HFFc6 (cell line): ENCODE results near the gene CCSER2. TPM values are rescaled to one million over a fixed set of nuclear protein-coding genes. Genes with fewer than 3 reads are reported as not detected.
A peak's percentile ranks its signal among the peaks of the same experiment; 100 is the strongest.
"Not testable (repeated sequence)": the region's sequence is repeated elsewhere in the genome, so short reads cannot be mapped to it uniquely, and the experiment has no call there.

ENCODE experiments used
- DNase-seq: peaks from one replicate; pipeline ENCODE4 v3.0.0-alpha.2; 2018
- H3K27ac Mint-ChIP-seq: 2 replicates; pipeline ENCODE4 v1.8.0; 2020; ENCODE audit warnings: mild to moderate bottlenecking, mixed read lengths
- H3K27me3 Mint-ChIP-seq: 2 replicates; pipeline ENCODE4 v1.8.0; 2021; ENCODE audit warnings: mild to moderate bottlenecking, moderate library complexity, mixed read lengths; ENCODE audit not compliant: insufficient read depth
- H3K36me3 Mint-ChIP-seq: 2 replicates; pipeline ENCODE4 v1.8.0; 2021; ENCODE audit warnings: low read depth, mixed read lengths
- H3K4me1 Mint-ChIP-seq: 2 replicates; pipeline ENCODE4 v1.8.0; 2020; ENCODE audit warnings: low read depth, mixed read lengths
- H3K4me3 Mint-ChIP-seq: 2 replicates; pipeline ENCODE4 v1.8.0; 2020; ENCODE audit warnings: mild to moderate bottlenecking, moderate library complexity, mixed read lengths
- H3K9me3 Mint-ChIP-seq: 2 replicates; pipeline ENCODE4 v1.8.0; 2020; ENCODE audit warnings: mild to moderate bottlenecking, mixed read lengths
- CTCF ChIP-seq: fragments of 200-600 bp; sonication (generic); IDR thresholded peaks from 2 replicates; pipeline ENCODE4 v1.5.0; 2021; ENCODE audit warnings: antibody characterized with exemption, mild to moderate bottlenecking
- total RNA-seq, 6 experiments: library from RNA; stranded (reverse); fragmentation: NEBNext Ultra II Directional; extraction: Animal tissue kit (Norgen Biotek cat#: 25700); gene quantifications; 2 replicates in 1 of 6; 3 replicates in 5 of 6; pipeline ENCODE4 v1.2.3, GENCODE V29; 2021

Gene CCSER2
- total RNA-seq, 6 experiments from 2014 or later, result 36.1 to 46.9 (median 43.0) TPM

GRCh38 chr10:84447701-84448400, 119.5 kb downstream of the CCSER2 start:
- H3K9me3 Mint-ChIP-seq, result no peaks in the 10 kb centered on the region
- no peaks in the 10 kb centered on the region; the same call in 1 of the 2 replicates for H3K27me3 Mint-ChIP-seq
- H3K4me1 Mint-ChIP-seq, result peaks cover 6% of the 10 kb centered on the region; the same call in 1 of the 2 replicates
- no peak for DNase-seq
- H3K27ac Mint-ChIP-seq, result no peak overlapping the region
- no peak overlapping the region for H3K4me3 Mint-ChIP-seq
- no peak for TF ChIP-seq CTCF
- peaks cover 12% of the 10 kb centered on the region for H3K36me3 Mint-ChIP-seq

- H3K36me3 Mint-ChIP-seq, H3K9me3 Mint-ChIP-seq, H3K4me3 Mint-ChIP-seq, H3K27ac Mint-ChIP-seq, DNase-seq, H3K4me1 Mint-ChIP-seq, H3K27me3 Mint-ChIP-seq: not testable (repeated sequence)
Measured at GRCh38 chr10:84449351-84449750, 121.0 kb downstream of the CCSER2 start.

- Mint-ChIP-seq H3K4me3 (no peak overlapping the region), H3K36me3 (peaks cover 11% of the 10 kb centered on the region), H3K27me3 (no peaks in the 10 kb centered on the region), H3K27ac (peak overlapping the region; percentile 6; the same call in 1 of the 2 replicates), H3K9me3 (no peaks in the 10 kb centered on the region), H3K4me1 (peaks cover 6% of the 10 kb centered on the region; the same call in 1 of the 2 replicates)
- TF ChIP-seq CTCF, result no peak
- peak; percentile 1 for DNase-seq
Measured at GRCh38 chr10:84452003-84452402, 123.6 kb downstream of the CCSER2 start.

GRCh38 chr10:84453303-84453702, 124.9 kb downstream of the CCSER2 start:
- H3K36me3 Mint-ChIP-seq, result peaks cover 11% of the 10 kb centered on the region; the same call in 1 of the 2 replicates
- DNase-seq, result no peak
- H3K27ac Mint-ChIP-seq, result no peak overlapping the region
- H3K27me3 Mint-ChIP-seq, result no peaks in the 10 kb centered on the region
- peaks cover 6% of the 10 kb centered on the region; the same call in 1 of the 2 replicates for H3K4me1 Mint-ChIP-seq
- no peak for TF ChIP-seq CTCF
- no peak overlapping the region for H3K4me3 Mint-ChIP-seq
- H3K9me3 Mint-ChIP-seq, result no peaks in the 10 kb centered on the region

GRCh38 chr10:84456126-84456525, 127.7 kb downstream of the CCSER2 start:
- Mint-ChIP-seq H3K4me1 (peaks cover 6% of the 10 kb centered on the region; the same call in 1 of the 2 replicates), H3K27me3 (no peaks in the 10 kb centered on the region), H3K36me3 (peaks cover 24% of the 10 kb centered on the region), H3K9me3 (no peaks in the 10 kb centered on the region), H3K4me3 (no peak overlapping the region), H3K27ac (no peak overlapping the region)
- no peak for TF ChIP-seq CTCF
- no peak for DNase-seq

- H3K4me1 Mint-ChIP-seq, result no peaks in the 10 kb centered on the region
- H3K9me3 Mint-ChIP-seq, result no peaks in the 10 kb centered on the region
- DNase-seq, result no peak
- peaks cover 26% of the 10 kb centered on the region for H3K36me3 Mint-ChIP-seq
- no peak overlapping the region for H3K4me3 Mint-ChIP-seq
- no peak for TF ChIP-seq CTCF
- H3K27me3 Mint-ChIP-seq, result 0 out of 2 replicates have a peak, but pooled peaks cover 2% of the 10 kb centered on the region
- no peak overlapping the region for H3K27ac Mint-ChIP-seq
Measured at GRCh38 chr10:84460520-84460919, 132.1 kb downstream of the CCSER2 start.
